ENCODE results near the gene TEAD1. TPM values are rescaled to one million over a fixed set of nuclear protein-coding genes. Genes with fewer than 3 reads are reported as not detected.
A peak's percentile ranks its signal among the peaks of the same experiment; 100 is the strongest.

The TEAD1 gene
- total and polyA plus RNA-seq, 9 of the 15 experiments (the other 6 are each of a cell fraction or from before 2014, with no cell fraction given), result 1.7 to 17.7 (median 10.8) TPM

DNA sequence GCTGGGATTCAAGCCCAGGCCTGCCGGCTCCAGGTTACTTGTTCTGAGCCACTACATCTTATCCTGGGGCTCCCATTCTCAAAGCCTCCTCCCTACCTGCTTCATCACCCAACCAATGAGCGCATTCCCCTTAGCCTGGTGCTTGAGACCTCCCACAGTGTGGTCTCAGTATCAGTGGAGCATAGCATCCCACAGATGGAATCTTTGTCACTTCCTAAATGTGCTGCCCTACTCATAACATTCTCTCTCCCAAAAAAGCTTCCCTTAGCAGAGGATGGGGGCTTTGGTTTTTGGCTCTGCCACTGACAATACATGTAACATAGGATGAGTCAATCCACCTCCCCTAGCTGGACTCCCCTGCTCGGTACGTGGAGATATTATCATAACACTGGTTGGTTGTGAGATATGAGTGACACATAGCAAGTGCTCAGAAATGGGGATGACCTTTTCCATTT lies 28.8 kb downstream of the TEAD1 start (continued):
- TF ChIP-seq ZNF436 (CRISPR knock-in tag; IDR thresholded peaks at IDR 0.05) (no peak), JUND (IDR thresholded peaks at IDR 0.05; ENCODE audit: borderline replicate concordance, low read depth, low read length) (peak; percentile 48; the same call in 1 of the 2 replicates), JUND (tag; IDR thresholded peaks at IDR 0.05; ENCODE audit: borderline replicate concordance, low read depth, low read length) (peak; percentile 35; the same call in 1 of the 3 replicates), PCBP2 (IDR thresholded peaks at IDR 0.05; ENCODE audit: low read depth, low read length, poor library complexity, severe bottlenecking) (no peak), FOSL1 (tag; conservative IDR thresholded peaks at IDR 0.05) (peak; percentile 70), CCAR2 (IDR thresholded peaks at IDR 0.05; ENCODE audit: low read depth, low read length) (no peak), KDM1A (IDR thresholded peaks at IDR 0.05) (no peak), TAF7 (tag; IDR thresholded peaks at IDR 0.05) (no peak), ZNF263 (CRISPR knock-in tag; IDR thresholded peaks at IDR 0.05; ENCODE audit: borderline replicate concordance) (peak; percentile 39; the same call in 1 of the 2 replicates), PKNOX1 (IDR thresholded peaks at IDR 0.05) (peak; percentile 94)
- TF ChIP-seq, protein P1, sequence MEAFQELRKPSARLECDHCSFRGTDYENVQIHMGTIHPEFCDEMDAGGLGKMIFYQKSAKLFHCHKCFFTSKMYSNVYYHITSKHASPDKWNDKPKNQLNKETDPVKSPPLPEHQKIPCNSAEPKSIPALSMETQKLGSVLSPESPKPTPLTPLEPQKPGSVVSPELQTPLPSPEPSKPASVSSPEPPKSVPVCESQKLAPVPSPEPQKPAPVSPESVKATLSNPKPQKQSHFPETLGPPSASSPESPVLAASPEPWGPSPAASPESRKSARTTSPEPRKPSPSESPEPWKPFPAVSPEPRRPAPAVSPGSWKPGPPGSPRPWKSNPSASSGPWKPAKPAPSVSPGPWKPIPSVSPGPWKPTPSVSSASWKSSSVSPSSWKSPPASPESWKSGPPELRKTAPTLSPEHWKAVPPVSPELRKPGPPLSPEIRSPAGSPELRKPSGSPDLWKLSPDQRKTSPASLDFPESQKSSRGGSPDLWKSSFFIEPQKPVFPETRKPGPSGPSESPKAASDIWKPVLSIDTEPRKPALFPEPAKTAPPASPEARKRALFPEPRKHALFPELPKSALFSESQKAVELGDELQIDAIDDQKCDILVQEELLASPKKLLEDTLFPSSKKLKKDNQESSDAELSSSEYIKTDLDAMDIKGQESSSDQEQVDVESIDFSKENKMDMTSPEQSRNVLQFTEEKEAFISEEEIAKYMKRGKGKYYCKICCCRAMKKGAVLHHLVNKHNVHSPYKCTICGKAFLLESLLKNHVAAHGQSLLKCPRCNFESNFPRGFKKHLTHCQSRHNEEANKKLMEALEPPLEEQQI (IDR thresholded peaks at IDR 0.05), result no peak
- TF ChIP-seq, protein P2, sequence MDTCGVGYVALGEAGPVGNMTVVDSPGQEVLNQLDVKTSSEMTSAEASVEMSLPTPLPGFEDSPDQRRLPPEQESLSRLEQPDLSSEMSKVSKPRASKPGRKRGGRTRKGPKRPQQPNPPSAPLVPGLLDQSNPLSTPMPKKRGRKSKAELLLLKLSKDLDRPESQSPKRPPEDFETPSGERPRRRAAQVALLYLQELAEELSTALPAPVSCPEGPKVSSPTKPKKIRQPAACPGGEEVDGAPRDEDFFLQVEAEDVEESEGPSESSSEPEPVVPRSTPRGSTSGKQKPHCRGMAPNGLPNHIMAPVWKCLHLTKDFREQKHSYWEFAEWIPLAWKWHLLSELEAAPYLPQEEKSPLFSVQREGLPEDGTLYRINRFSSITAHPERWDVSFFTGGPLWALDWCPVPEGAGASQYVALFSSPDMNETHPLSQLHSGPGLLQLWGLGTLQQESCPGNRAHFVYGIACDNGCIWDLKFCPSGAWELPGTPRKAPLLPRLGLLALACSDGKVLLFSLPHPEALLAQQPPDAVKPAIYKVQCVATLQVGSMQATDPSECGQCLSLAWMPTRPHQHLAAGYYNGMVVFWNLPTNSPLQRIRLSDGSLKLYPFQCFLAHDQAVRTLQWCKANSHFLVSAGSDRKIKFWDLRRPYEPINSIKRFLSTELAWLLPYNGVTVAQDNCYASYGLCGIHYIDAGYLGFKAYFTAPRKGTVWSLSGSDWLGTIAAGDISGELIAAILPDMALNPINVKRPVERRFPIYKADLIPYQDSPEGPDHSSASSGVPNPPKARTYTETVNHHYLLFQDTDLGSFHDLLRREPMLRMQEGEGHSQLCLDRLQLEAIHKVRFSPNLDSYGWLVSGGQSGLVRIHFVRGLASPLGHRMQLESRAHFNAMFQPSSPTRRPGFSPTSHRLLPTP (IDR thresholded peaks at IDR 0.05; ENCODE audit: borderline replicate concordance, extremely low read depth, insufficient read length), result no peak
- TF ChIP-seq, protein P3, sequence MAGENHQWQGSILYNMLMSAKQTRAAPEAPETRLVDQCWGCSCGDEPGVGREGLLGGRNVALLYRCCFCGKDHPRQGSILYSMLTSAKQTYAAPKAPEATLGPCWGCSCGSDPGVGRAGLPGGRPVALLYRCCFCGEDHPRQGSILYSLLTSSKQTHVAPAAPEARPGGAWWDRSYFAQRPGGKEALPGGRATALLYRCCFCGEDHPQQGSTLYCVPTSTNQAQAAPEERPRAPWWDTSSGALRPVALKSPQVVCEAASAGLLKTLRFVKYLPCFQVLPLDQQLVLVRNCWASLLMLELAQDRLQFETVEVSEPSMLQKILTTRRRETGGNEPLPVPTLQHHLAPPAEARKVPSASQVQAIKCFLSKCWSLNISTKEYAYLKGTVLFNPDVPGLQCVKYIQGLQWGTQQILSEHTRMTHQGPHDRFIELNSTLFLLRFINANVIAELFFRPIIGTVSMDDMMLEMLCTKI (IDR thresholded peaks at IDR 0.05; ENCODE audit: partially characterized antibody), result no peak
- TF ChIP-seq, protein P4, sequence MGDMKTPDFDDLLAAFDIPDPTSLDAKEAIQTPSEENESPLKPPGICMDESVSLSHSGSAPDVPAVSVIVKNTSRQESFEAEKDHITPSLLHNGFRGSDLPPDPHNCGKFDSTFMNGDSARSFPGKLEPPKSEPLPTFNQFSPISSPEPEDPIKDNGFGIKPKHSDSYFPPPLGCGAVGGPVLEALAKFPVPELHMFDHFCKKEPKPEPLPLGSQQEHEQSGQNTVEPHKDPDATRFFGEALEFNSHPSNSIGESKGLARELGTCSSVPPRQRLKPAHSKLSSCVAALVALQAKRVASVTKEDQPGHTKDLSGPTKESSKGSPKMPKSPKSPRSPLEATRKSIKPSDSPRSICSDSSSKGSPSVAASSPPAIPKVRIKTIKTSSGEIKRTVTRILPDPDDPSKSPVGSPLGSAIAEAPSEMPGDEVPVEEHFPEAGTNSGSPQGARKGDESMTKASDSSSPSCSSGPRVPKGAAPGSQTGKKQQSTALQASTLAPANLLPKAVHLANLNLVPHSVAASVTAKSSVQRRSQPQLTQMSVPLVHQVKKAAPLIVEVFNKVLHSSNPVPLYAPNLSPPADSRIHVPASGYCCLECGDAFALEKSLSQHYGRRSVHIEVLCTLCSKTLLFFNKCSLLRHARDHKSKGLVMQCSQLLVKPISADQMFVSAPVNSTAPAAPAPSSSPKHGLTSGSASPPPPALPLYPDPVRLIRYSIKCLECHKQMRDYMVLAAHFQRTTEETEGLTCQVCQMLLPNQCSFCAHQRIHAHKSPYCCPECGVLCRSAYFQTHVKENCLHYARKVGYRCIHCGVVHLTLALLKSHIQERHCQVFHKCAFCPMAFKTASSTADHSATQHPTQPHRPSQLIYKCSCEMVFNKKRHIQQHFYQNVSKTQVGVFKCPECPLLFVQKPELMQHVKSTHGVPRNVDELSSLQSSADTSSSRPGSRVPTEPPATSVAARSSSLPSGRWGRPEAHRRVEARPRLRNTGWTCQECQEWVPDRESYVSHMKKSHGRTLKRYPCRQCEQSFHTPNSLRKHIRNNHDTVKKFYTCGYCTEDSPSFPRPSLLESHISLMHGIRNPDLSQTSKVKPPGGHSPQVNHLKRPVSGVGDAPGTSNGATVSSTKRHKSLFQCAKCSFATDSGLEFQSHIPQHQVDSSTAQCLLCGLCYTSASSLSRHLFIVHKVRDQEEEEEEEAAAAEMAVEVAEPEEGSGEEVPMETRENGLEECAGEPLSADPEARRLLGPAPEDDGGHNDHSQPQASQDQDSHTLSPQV (IDR thresholded peaks at IDR 0.05), result no peak
